Nephron (organoid): Measurements from ENCODE around the gene NPTN.
A peak's percentile ranks its signal among the peaks of the same experiment; 100 is the strongest.

Experiments used
- H3K27ac Mint-ChIP-seq, 3 experiments: 2 replicates each; pipeline ENCODE4 v1.8.0; 2020; ENCODE audit warnings: mixed read lengths in 3 of 3, mild to moderate bottlenecking in 2 of 3, moderate library complexity in 1 of 3
- H3K27me3 Mint-ChIP-seq: 2 replicates; pipeline ENCODE4 v1.8.0; 2021; ENCODE audit warnings: low read depth, mild to moderate bottlenecking, moderate library complexity, mixed read lengths
- H3K36me3 Mint-ChIP-seq: 2 replicates; pipeline ENCODE4 v1.8.0; 2020; ENCODE audit warnings: low read depth, mixed read lengths
- H3K4me1 Mint-ChIP-seq: 2 replicates; pipeline ENCODE4 v1.8.0; 2020; ENCODE audit warnings: mixed read lengths
- H3K4me3 Mint-ChIP-seq, 3 experiments: 2 replicates each; pipeline ENCODE4 v1.8.0; 2020; ENCODE audit warnings: mild to moderate bottlenecking in 3 of 3, mixed read lengths in 3 of 3, moderate library complexity in 2 of 3
- H3K9me3 Mint-ChIP-seq: 2 replicates; pipeline ENCODE4 v1.8.0; 2020; ENCODE audit warnings: mixed read lengths
- TF ChIP-seq, protein P1 (sequence below), 3 experiments: fragments of 200-600 bp; sonication (generic); IDR thresholded peaks; one replicate each; pipeline ENCODE4 v1.5.0; 2021; ENCODE audit warnings: antibody characterized with exemption in 3 of 3; ENCODE audit not compliant: unreplicated experiment in 3 of 3

The NPTN gene

GRCh38 chr15:73633111-73633990, at the start of gene NPTN:
Gene NPTN, minus strand, starts transcription at chr15:73633389. Its CDS starts 174 bp downstream, at chr15:73633215.
- peak within 1 kb of the TSS; percentile 92 to 94 (median 93) for H3K4me3 Mint-ChIP-seq
- peak within 1 kb of the TSS; percentile 88 to 98 (median 96) for H3K27ac Mint-ChIP-seq
- no peaks in the 10 kb centered on the region for H3K27me3 Mint-ChIP-seq
- no peaks in the 10 kb centered on the region for H3K36me3 Mint-ChIP-seq
- H3K9me3 Mint-ChIP-seq = no peaks in the 10 kb centered on the region
- TF ChIP-seq, protein P1, sequence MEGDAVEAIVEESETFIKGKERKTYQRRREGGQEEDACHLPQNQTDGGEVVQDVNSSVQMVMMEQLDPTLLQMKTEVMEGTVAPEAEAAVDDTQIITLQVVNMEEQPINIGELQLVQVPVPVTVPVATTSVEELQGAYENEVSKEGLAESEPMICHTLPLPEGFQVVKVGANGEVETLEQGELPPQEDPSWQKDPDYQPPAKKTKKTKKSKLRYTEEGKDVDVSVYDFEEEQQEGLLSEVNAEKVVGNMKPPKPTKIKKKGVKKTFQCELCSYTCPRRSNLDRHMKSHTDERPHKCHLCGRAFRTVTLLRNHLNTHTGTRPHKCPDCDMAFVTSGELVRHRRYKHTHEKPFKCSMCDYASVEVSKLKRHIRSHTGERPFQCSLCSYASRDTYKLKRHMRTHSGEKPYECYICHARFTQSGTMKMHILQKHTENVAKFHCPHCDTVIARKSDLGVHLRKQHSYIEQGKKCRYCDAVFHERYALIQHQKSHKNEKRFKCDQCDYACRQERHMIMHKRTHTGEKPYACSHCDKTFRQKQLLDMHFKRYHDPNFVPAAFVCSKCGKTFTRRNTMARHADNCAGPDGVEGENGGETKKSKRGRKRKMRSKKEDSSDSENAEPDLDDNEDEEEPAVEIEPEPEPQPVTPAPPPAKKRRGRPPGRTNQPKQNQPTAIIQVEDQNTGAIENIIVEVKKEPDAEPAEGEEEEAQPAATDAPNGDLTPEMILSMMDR (IDR thresholded peaks at IDR 0.05; ENCODE audit: unreplicated experiment in 3 of 3) = no peak
- H3K4me1 Mint-ChIP-seq = peaks cover 43% of the 10 kb centered on the region

DNA sequence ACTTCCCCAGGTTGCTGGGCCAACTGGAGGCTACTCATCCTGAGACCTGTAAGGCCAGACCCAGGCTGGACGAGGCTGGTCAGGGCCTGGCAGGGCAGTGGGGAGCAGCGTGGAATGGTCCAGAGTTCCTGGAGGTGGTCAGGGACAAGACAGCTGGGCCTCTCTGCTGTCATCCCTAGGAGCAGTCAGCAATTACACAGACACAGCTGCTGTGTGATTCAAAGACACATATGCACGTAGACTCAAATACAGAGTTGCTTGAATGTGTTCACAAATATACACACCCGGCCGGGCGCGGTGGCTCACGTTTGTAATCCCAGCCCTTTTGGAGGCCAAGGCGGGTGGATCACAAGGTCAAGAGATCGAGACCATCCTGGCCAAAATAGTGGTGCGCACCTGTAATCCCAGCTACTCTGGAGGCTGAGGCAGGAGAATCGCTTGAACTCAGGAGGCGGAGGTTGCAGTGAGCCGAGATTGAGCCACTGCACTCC, 49.5 kb upstream of the NPTN start:
- Mint-ChIP-seq H3K27ac (peak overlapping the region; percentile 96 to 99 (median 98)), H3K9me3 (no peaks in the 10 kb centered on the region), H3K4me3 (peak overlapping the region; percentile 95 to 98 (median 97)), H3K36me3 (no peaks in the 10 kb centered on the region), H3K27me3 (no peaks in the 10 kb centered on the region), H3K4me1 (peaks cover 41% of the 10 kb centered on the region)
- TF ChIP-seq, protein P1 (IDR thresholded peaks at IDR 0.05; ENCODE audit: unreplicated experiment in 3 of 3) = no peak

GRCh38 chr15:73681856-73682599, 48.8 kb upstream of the NPTN start:
- TF ChIP-seq, protein P1 (IDR thresholded peaks at IDR 0.05; ENCODE audit: unreplicated experiment in 3 of 3) = no peak
- H3K9me3 Mint-ChIP-seq = no peaks in the 10 kb centered on the region
- peak overlapping the region in 2 of 3 experiments; percentile 97 to 98 for H3K4me3 Mint-ChIP-seq
- H3K27me3 Mint-ChIP-seq = no peaks in the 10 kb centered on the region
- peak overlapping the region in 1 of 3 experiments; percentile 99 for H3K27ac Mint-ChIP-seq
- H3K36me3 Mint-ChIP-seq = no peaks in the 10 kb centered on the region
- H3K4me1 Mint-ChIP-seq = peaks cover 40% of the 10 kb centered on the region

DNA sequence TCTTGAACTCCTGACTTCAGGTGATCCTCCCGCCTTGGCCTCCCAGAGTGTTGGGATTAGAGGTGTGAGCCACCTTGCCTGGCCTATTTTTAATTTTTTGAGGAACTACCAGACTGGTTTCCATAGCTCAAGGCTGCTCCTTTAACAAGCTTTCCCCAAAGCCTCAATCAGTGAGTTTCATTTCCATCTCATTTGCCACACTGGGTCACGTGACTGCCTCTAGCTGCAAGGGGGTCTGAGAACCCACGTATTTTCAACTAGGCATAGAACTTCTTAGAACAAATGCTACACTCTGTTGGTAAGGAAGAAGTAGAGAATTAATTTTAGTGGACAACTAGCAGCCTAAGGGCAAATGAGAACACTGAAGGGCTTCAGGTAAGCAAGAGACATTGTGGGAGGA, 47.9 kb upstream of the NPTN start:
- peak overlapping the region; percentile 41 to 61 (median 46) for H3K27ac Mint-ChIP-seq
- peak overlapping the region; percentile 57 to 72 (median 59) for H3K4me3 Mint-ChIP-seq
- H3K9me3 Mint-ChIP-seq = no peaks in the 10 kb centered on the region
- TF ChIP-seq, protein P1 (IDR thresholded peaks at IDR 0.05; ENCODE audit: unreplicated experiment in 3 of 3) = no peak
- H3K27me3 Mint-ChIP-seq = no peaks in the 10 kb centered on the region
- peaks cover 30% of the 10 kb centered on the region for H3K4me1 Mint-ChIP-seq
- no peaks in the 10 kb centered on the region for H3K36me3 Mint-ChIP-seq

- peak overlapping the region in 1 of 3 experiments; percentile 51 for H3K4me3 Mint-ChIP-seq
- H3K9me3 Mint-ChIP-seq = no peaks in the 10 kb centered on the region
- TF ChIP-seq, protein P1 (IDR thresholded peaks at IDR 0.05; ENCODE audit: unreplicated experiment in 3 of 3) = no peak
- no peak overlapping the region for H3K27ac Mint-ChIP-seq
- H3K36me3 Mint-ChIP-seq = no peaks in the 10 kb centered on the region
- peaks cover 25% of the 10 kb centered on the region for H3K4me1 Mint-ChIP-seq
- no peaks in the 10 kb centered on the region for H3K27me3 Mint-ChIP-seq
Measured at GRCh38 chr15:73680549-73680948, 47.4 kb upstream of the NPTN start.
